NT2/D1 (cell line): ENCODE measurements around the gene B3GNT9.

ENCODE experiments used
- SUZ12 ChIP-seq: IDR thresholded peaks from 2 replicates; pipeline ENCODE4 v1.6.1; 2011; ENCODE audit not compliant: insufficient read length, insufficient read depth; ENCODE audit errors: extremely low read depth
- ZNF274 ChIP-seq: IDR thresholded peaks from 2 replicates; pipeline ENCODE4 v1.6.1; 2011; ENCODE audit warnings: mild to moderate bottlenecking, low read depth, low read length

- TF ChIP-seq SUZ12 (no peak), ZNF274 (no peak)
These were observed 48.4 kb upstream of the B3GNT9 start, which contains the start of gene ELMO3 for GRCh38 chr16:67199011-67199807.
